KMS-11 (cell line): ENCODE data around the gene TRMU.

Experiments used
- H2AFZ ChIP-seq: fragments of 200-600 bp; sonication (generic); 2 replicates; pipeline ENCODE4 v1.6.1; 2016; ENCODE audit warnings: antibody characterized with exemption, mixed run types, low read depth
- H3K27ac ChIP-seq: fragments of 200-600 bp; sonication (generic); 2 replicates; pipeline ENCODE4 v1.6.1; 2016; ENCODE audit warnings: mild to moderate bottlenecking, mixed run types
- H3K27me3 ChIP-seq: fragments of 200-600 bp; sonication (generic); 2 replicates; pipeline ENCODE4 v1.6.1; 2017; ENCODE audit warnings: mild to moderate bottlenecking, low read depth, mixed run types, moderate library complexity; ENCODE audit not compliant: insufficient read depth
- H3K36me3 ChIP-seq: fragments of 200-600 bp; sonication (generic); 2 replicates; pipeline ENCODE4 v1.6.1; 2017; ENCODE audit warnings: mild to moderate bottlenecking, mixed run types; ENCODE audit not compliant: insufficient read depth
- H3K4me1 ChIP-seq: fragments of 200-600 bp; sonication (generic); 2 replicates; pipeline ENCODE4 v1.6.1; 2016; ENCODE audit warnings: mild to moderate bottlenecking, low read depth, mixed run types; ENCODE audit not compliant: poor library complexity, severe bottlenecking
- H3K4me2 ChIP-seq: fragments of 200-600 bp; sonication (generic); 2 replicates; pipeline ENCODE4 v1.7.0; 2016; ENCODE audit warnings: mild to moderate bottlenecking, mixed run types
- H3K4me3 ChIP-seq: fragments of 200-600 bp; sonication (generic); IDR thresholded peaks from 2 replicates; pipeline ENCODE4 v1.6.1; 2017; ENCODE audit warnings: low read depth, low read length, mixed read lengths; ENCODE audit not compliant: insufficient read depth
- H3K79me2 ChIP-seq: fragments of 200-600 bp; sonication (generic); 2 replicates; pipeline ENCODE4 v1.6.1; 2016; ENCODE audit warnings: low read depth, mixed run types; ENCODE audit not compliant: insufficient read depth
- H3K9ac ChIP-seq: fragments of 200-600 bp; sonication (generic); 2 replicates; pipeline ENCODE4 v1.6.1; 2016; ENCODE audit warnings: mild to moderate bottlenecking, mixed run types
- H4K20me1 ChIP-seq: fragments of 200-600 bp; sonication (generic); 2 replicates; pipeline ENCODE4 v1.6.1; 2016; ENCODE audit warnings: mild to moderate bottlenecking, mixed run types; ENCODE audit not compliant: insufficient read depth
- TF ChIP-seq, protein P1 (sequence below): fragments of 200-600 bp; sonication (generic); conservative IDR thresholded peaks from 2 replicates; pipeline ENCODE4 v1.6.1; 2017; ENCODE audit warnings: low read depth, mild to moderate bottlenecking, antibody characterized with exemption, low read length, moderate library complexity, mixed read lengths

TRMU gene

GRCh38 chr22:46368422-46368821 is 32.9 kb downstream of the TRMU start:
- no peak overlapping the region for H3K4me3 ChIP-seq
- H2AFZ ChIP-seq = no peak overlapping the region
- no peaks in the 10 kb centered on the region for H3K4me1 ChIP-seq
- no peaks in the 10 kb centered on the region for H4K20me1 ChIP-seq
- H3K9ac ChIP-seq = no peak overlapping the region
- H3K36me3 ChIP-seq = no peaks in the 10 kb centered on the region
- TF ChIP-seq, protein P1, sequence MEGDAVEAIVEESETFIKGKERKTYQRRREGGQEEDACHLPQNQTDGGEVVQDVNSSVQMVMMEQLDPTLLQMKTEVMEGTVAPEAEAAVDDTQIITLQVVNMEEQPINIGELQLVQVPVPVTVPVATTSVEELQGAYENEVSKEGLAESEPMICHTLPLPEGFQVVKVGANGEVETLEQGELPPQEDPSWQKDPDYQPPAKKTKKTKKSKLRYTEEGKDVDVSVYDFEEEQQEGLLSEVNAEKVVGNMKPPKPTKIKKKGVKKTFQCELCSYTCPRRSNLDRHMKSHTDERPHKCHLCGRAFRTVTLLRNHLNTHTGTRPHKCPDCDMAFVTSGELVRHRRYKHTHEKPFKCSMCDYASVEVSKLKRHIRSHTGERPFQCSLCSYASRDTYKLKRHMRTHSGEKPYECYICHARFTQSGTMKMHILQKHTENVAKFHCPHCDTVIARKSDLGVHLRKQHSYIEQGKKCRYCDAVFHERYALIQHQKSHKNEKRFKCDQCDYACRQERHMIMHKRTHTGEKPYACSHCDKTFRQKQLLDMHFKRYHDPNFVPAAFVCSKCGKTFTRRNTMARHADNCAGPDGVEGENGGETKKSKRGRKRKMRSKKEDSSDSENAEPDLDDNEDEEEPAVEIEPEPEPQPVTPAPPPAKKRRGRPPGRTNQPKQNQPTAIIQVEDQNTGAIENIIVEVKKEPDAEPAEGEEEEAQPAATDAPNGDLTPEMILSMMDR = no peak
- no peaks in the 10 kb centered on the region; the same call in 1 of the 2 replicates for H3K27me3 ChIP-seq
- H3K27ac ChIP-seq = no peak overlapping the region
- H3K79me2 ChIP-seq = no peaks in the 10 kb centered on the region
- H3K4me2 ChIP-seq = no peak overlapping the region

DNA sequence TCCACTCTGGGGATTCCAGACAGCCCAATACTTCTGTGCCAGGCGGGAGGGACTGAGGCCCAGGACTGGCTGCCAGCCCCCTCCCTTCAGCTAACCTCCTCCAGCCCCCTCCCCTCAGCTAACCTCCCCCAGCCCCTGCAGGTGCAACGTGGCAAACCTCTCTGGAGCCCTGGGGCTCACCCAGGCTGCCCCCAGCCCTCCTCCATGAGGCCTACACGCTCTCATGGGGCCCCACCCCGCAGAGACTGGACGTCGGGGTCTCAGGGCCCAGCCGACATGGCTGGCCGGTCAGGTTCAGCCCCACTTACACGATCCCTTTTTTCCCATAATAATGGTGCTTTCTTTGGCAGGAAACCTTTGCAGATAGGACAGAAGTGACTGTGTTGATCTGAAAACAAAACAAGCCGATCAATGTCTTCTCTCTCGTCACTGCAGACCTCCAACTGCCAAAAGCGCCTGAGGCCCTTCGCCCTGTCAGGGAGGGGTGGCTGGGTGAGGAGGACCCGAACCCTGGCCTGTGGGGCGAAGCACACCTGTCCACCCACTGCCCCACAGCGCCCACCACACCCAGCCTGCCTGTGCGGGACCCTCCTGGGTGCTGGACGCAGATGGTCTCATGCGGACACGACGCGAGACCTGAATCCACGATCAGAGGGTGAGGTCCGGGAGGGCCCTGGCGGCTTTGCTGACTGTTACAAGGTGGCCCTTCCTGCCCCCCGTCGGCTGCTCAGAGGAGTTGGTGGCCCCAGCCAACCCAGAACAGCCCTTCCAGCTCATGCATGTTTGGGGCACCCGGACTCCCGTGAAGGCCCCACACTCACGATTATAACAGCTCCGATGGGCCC is 33.6 kb downstream of the TRMU start:
- Histone ChIP-seq H3K9ac (no peak overlapping the region), H3K4me3 (no peak overlapping the region), H2AFZ (no peak overlapping the region), H3K4me2 (no peak overlapping the region), H3K27me3 (no peaks in the 10 kb centered on the region; the same call in 1 of the 2 replicates), H3K27ac (no peak overlapping the region), H3K79me2 (no peaks in the 10 kb centered on the region), H3K4me1 (no peaks in the 10 kb centered on the region), H4K20me1 (no peaks in the 10 kb centered on the region), H3K36me3 (no peaks in the 10 kb centered on the region)
- TF ChIP-seq, protein P1 = no peak

DNA sequence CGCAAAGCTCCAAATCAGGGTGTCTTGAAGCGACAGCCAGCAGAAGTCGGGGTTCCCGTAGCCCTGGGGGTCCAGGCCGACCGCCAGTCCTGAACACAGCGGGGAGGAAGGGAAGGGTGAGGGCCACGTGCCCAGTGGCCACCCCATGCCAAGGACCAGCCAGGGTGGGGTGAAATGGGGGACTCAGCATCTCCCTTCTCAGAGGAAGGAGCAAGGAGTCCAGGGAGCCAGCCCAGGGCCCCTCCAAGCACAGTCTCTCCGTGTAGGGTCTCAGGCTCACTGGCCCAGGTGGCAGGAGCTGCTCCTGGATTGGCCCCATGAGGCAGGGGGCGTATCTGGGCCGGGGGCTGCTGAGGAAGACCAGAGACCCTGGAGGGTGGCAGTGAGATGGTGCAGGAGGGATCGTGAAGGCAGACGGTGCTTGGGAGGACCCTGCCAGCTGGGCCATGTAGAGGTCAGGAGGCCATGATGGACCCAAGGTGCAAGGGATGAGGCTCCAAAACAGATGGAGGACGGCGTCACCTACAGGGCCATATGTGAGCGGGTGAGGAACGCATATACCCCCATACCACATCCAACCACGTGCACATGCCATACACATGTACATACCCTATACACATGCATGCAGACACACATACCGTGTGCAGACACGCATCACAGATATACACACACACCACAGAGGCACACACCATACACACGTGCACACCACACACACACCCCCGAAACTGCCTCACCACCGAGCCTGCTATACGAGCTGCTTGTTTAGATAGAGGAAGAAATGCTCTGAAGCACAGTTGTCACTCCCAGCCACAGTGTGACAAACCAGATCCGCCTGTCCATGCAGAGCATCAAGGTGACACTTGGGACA is 34.4 kb downstream of the TRMU start:
- Histone ChIP-seq H3K79me2 (no peaks in the 10 kb centered on the region), H3K36me3 (no peaks in the 10 kb centered on the region), H4K20me1 (no peaks in the 10 kb centered on the region), H3K4me3 (no peak overlapping the region), H3K4me2 (no peak overlapping the region), H3K4me1 (no peaks in the 10 kb centered on the region), H3K27ac (no peak overlapping the region), H3K9ac (no peak overlapping the region), H3K27me3 (no peaks in the 10 kb centered on the region; the same call in 1 of the 2 replicates), H2AFZ (no peak overlapping the region)
- TF ChIP-seq, protein P1 = no peak

DNA sequence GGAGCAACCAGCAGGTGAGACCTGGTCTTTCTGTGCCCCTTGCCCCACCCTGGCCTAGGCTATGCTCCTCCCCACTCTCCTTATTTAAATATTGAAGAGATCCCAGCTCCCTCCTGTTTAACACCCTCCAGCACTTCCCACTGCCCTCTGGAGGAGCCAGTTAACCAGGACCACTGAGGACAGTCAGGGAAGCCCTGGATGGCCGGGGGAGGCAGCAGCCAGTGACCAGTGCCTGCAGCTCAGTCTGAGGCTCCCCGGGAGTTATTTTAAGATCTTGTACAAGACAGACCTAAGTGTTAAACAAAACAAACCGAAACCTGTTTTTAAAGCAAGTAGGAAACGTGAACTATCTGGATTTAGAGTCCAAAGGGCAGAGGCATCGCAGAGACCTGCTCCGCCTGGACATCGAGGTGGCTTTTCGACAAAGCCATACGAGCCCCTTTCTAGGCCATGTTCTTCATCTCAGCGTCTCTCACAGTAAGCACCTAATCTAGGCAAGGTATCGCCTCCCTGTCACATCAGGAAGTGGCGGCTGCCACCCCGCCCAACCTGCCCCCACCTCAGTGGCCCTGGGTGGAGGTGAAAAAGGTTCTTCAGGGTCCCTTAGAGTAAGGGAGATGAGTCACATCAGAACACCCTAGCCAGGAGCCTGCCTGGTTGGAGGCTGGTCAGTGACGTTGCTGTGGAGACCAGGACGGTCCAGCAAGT is 35.2 kb downstream of the TRMU start:
- H4K20me1 ChIP-seq = no peaks in the 10 kb centered on the region
- H3K4me2 ChIP-seq = no peak overlapping the region
- H3K4me1 ChIP-seq = no peaks in the 10 kb centered on the region
- TF ChIP-seq, protein P1 = no peak
- H3K27me3 ChIP-seq = no peaks in the 10 kb centered on the region; the same call in 1 of the 2 replicates
- H2AFZ ChIP-seq = no peak overlapping the region
- H3K27ac ChIP-seq = no peak overlapping the region
- no peak overlapping the region for H3K4me3 ChIP-seq
- no peaks in the 10 kb centered on the region for H3K36me3 ChIP-seq
- H3K79me2 ChIP-seq = no peaks in the 10 kb centered on the region
- H3K9ac ChIP-seq = no peak overlapping the region
